ENCODE results near the gene KRTAP29-1. TPM values are rescaled to one million over a fixed set of nuclear protein-coding genes. Genes with fewer than 3 reads are reported as not detected.

Gene KRTAP29-1
- total RNA-seq, 1 experiment from 2014 or later, result not detected

GRCh38 chr17:41343029-41343428, 40.4 kb upstream of the KRTAP29-1 start:
- H3K36me3 ChIP-seq (ENCODE audit: control insufficient read depth, insufficient read depth, low read length), result no peaks in the 10 kb centered on the region
- H3K4me1 ChIP-seq (ENCODE audit: control insufficient read depth, insufficient read depth, low read length), result no peaks in the 10 kb centered on the region
- CTCF ChIA-PET, result no interaction called here
- intact Hi-C loops (cut with micrococcal nuclease; ENCODE audit: unreplicated experiment) (no loop called here), in situ Hi-C loops (cut with HindIII; ENCODE audit: low pct_unique_long_range_greater_than_20kb, low sequenced_read_pairs) (no loop called here)
- no peak overlapping the region for H3K4me3 ChIP-seq (ENCODE audit: low read depth in 2 of 2, low read length in 2 of 2)
- no peaks in the 10 kb centered on the region for H3K27me3 ChIP-seq (ENCODE audit: control insufficient read depth, insufficient read depth, low read length)
- POLR2A ChIA-PET, result no interaction called here
- no peak overlapping the region for H3K27ac ChIP-seq (ENCODE audit: low read length)
- TF ChIP-seq SIN3A (IDR thresholded peaks at IDR 0.05; ENCODE audit: borderline replicate concordance, insufficient read depth, low read depth, low read length) (no peak), CTCF (IDR thresholded peaks at IDR 0.05) (no peak), TCF7L2 (IDR thresholded peaks at IDR 0.05; ENCODE audit: low read depth, low read length) (no peak), REST (IDR thresholded peaks at IDR 0.05; ENCODE audit: insufficient read depth in 1 of 2, low read depth in 2 of 2, low read length in 1 of 2) (no peak), POLR2AphosphoS5 (IDR thresholded peaks at IDR 0.05; ENCODE audit: low read depth, low read length) (no peak)
- BruUV-seq (replicated peaks), result no TSS peak
- no peaks in the 10 kb centered on the region for H3K9me3 ChIP-seq (ENCODE audit: control insufficient read depth, insufficient read depth, low read depth, low read length)
- no peak for DNase-seq (ENCODE audit: low read depth, low spot score)
- no peak for ATAC-seq

- no peak for DNase-seq (ENCODE audit: low read depth, low spot score)
- ChIA-PET POLR2A (no interaction called here), CTCF (no interaction called here)
- in situ Hi-C loops (cut with HindIII; ENCODE audit: low pct_unique_long_range_greater_than_20kb, low sequenced_read_pairs), result no loop called here
- intact Hi-C loops (cut with micrococcal nuclease; ENCODE audit: unreplicated experiment), result no loop called here
- Histone ChIP-seq H3K27me3 (ENCODE audit: control insufficient read depth, insufficient read depth, low read length) (no peaks in the 10 kb centered on the region), H3K27ac (ENCODE audit: low read length) (no peak overlapping the region), H3K36me3 (ENCODE audit: control insufficient read depth, insufficient read depth, low read length) (no peaks in the 10 kb centered on the region), H3K4me3 (ENCODE audit: low read depth in 2 of 2, low read length in 2 of 2) (no peak overlapping the region), H3K4me1 (ENCODE audit: control insufficient read depth, insufficient read depth, low read length) (no peaks in the 10 kb centered on the region), H3K9me3 (ENCODE audit: control insufficient read depth, insufficient read depth, low read depth, low read length) (no peaks in the 10 kb centered on the region)
- no TSS peak for BruUV-seq (replicated peaks)
- ATAC-seq, result no peak
- TF ChIP-seq POLR2AphosphoS5 (IDR thresholded peaks at IDR 0.05; ENCODE audit: low read depth, low read length) (no peak), SIN3A (IDR thresholded peaks at IDR 0.05; ENCODE audit: borderline replicate concordance, insufficient read depth, low read depth, low read length) (no peak), REST (IDR thresholded peaks at IDR 0.05; ENCODE audit: insufficient read depth in 1 of 2, low read depth in 2 of 2, low read length in 1 of 2) (no peak), CTCF (IDR thresholded peaks at IDR 0.05) (no peak), TCF7L2 (IDR thresholded peaks at IDR 0.05; ENCODE audit: low read depth, low read length) (no peak)
Measured at GRCh38 chr17:41340934-41341861, 38.5 kb upstream of the KRTAP29-1 start.

Measured in Panc1 (cell line).